Activated CD4-positive, alpha-beta T cell treated with anti-CD3 and anti-CD28 coated beads, Interleukin-2, amount 50 U/mL, for 16 hours (primary cell): ENCODE measurements around the gene SORBS1.

Experiments
- DNase-seq: peaks from one replicate; pipeline ENCODE4 v3.0.0-alpha.2; 2020

The SORBS1 gene

GRCh38 chr10:95538412-95538811 is 22.8 kb downstream of the SORBS1 start:
- no peak for DNase-seq

- DNase-seq: no peak
Observed at GRCh38 chr10:95537542-95537927, 23.6 kb downstream of the SORBS1 start.

- DNase-seq: no peak
Observed at GRCh38 chr10:95536894-95537541, 24.2 kb downstream of the SORBS1 start.

DNA sequence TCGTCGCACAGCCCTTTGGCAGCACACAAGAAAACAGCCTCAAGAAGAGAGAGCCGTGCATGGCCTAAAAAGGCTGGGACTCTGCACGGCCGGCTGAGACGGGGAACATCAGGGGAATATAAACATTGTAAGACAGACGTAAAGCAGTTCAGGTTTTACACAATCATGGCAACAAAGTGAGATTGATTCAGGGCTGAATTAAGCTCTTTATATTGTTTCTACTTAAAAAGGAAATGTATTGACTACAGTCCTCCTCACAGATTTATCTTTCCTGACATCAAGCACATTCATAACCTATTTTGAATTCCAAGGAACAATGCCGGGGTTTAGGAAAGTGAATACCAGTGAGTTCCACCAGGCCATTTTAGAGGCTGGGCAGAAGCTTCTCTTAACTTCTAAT is 25.2 kb downstream of the SORBS1 start:
- no peak for DNase-seq

GRCh38 chr10:95535526-95535925 is 25.6 kb downstream of the SORBS1 start:
- DNase-seq: no peak

- DNase-seq: no peak
Observed at GRCh38 chr10:95533590-95533989, 27.6 kb downstream of the SORBS1 start.

DNA sequence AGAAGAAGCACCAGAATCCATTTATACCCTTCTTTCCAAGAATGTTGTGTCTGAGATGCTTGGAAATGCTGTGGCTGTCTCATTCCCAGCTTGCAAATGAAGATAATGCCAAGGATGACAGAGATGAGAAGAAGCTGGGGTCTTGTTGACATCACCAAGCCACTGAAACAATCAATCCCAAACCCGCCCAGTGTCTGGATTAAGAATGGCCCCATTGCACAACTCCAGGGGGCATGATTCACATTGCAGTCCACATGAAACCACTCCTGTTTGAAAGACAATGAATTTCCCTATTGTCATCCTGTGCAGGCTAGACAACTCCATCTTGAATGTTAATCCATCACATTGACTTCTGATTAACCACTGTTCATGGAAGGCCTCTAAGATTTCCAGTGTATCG is 28.6 kb downstream of the SORBS1 start:
- no peak for DNase-seq

DNA sequence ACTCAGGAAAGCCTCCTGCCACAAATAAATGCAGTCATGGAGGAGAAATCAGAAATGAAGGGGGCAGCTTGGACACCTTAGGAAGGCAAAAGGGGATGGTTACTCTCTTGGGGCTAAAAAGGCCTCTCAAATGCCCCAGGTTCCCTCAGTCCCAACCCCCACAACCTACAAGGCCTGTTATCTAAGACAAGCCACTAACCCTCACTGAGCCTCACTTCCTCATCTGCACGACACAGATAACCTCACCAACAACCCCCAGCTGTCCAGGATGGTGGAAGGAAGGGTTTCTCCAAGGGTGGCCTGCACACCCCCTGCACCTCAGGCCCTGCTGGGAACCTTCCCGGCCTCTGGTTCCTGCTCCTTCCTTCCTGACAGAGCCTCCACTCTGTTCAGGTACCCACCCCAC is 29.2 kb downstream of the SORBS1 start:
- DNase-seq: no peak

DNA sequence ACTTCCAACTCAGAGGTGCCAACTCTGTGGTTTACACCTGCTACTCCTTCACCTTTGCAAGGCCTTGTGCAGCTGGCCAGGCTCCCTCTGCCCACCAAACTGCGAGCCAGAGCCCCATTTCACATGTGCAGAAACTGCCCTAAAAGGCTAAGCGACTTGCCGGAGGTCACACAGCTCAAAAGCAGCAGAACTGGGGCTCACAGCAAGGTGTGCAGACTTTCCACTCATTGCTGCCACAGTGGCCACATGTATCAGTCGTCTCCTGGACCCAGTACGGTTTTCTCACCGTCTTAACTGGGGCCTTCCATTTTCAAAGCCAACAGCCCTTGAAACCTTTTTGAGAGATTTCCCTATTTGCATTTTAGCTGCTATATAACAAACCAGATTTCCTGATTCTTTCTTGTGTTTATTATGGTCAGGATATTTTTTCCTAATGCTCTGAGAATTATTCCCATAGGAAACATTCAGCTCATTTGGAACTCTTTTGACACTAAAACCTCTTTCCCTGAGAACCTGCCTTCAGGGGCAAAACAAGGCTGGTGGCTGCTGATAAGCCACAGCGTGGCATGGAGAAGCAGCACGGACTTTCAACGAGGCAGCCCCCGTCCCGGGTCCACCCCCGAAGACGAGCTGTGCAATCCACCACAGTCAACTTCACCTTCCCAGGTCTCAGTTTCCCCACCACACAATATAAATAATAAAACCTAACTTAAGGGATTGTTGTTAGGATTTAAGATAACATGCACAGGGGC is 29.9 kb downstream of the SORBS1 start:
- DNase-seq: no peak

DNA sequence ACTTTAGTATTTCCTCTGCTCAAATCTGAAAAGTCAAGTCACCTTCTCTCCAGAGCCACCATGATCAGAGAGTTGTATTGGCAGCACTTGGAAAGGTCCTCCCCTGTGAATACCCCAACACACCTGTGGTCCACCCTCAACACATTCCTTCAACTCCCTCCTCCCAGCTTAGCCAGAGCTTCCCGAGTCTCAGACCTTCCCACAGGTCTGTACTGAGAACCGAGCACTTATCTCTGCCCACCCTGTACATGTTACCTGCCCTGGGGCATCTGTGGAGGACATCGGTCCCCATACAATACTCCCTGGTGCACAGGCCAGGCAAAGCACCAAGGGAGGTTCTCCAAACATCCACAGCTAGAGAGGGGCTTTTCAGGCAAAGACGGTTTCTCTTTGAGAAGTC is 30.6 kb downstream of the SORBS1 start:
- DNase-seq: no peak

DNA sequence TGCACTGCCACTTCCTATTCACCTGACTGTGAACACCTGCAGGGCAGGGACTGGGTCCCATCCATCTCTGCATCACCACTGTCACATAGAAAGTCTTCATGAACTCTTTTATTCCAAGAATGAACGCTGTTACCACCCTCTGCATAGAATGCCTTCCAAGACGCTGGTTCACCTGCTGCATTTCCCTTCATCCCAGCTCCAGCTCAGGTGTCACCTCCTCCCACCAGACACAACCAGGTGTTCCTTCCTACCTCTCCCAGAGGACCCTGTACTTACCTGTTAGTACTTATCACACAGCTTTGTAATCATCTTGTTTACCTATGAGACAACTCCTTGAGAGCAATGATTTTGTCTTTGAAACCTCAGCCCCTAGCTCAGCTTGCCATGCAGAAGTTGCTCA is 31.1 kb downstream of the SORBS1 start:
- DNase-seq: no peak

- no peak for DNase-seq
Observed at GRCh38 chr10:95526044-95526443, 35.1 kb downstream of the SORBS1 start.

GRCh38 chr10:95525033-95525418 is 36.1 kb downstream of the SORBS1 start:
- DNase-seq: no peak

DNA sequence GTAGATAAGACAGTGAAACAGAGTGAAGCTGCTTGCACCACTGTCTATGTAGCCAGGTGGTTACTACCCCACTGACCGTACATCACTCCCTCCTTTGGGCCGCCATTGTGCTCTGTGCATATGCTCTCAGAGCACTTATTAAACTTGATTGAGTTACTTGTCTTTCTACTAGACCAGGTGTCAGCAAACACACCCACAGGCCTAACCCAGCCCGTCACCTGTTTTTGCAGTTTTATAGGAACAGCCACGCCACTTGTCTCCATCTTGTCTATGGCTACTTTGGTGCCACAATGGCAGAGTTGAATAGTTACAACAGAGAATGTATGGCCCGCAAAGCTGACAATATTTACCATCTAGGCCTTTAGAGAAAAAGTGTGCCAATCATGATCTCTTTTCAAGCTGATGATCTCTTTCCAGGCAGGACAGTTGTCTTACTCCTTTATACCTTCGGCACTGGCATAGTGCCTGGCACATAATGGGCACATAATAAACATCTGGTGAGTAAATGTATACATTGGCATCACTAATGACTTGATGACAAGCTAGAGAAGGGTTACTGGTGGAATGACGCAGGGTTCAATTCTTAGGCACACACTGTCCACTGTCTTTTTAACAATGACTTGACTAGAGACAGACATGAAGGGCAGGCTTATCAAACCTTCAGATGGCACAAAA is 36.7 kb downstream of the SORBS1 start:
- DNase-seq: no peak

DNA sequence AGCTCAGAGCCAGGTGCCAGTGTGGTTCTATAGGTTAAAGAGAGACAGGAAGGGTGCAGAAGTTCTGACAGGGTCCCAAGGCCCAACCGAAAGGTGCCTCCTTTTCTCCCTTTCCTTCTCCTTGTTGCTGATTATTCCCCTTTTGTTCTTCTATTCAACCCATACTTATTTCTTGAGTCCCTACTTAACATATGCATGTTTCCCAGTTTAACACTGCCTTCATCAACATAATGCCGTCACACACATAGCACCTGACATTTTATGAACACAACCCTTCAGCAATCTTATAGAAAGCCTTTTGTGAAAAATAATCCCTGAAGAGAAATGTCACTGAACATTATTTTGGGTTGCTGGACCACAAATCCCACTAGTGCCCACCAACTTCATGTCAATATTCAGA is 39.1 kb downstream of the SORBS1 start:
- DNase-seq: no peak

- DNase-seq: no peak
Observed at GRCh38 chr10:95520617-95521016, 40.6 kb downstream of the SORBS1 start.

GRCh38 chr10:95518455-95519452 is 42.4 kb downstream of the SORBS1 start:
- no peak for DNase-seq

DNA sequence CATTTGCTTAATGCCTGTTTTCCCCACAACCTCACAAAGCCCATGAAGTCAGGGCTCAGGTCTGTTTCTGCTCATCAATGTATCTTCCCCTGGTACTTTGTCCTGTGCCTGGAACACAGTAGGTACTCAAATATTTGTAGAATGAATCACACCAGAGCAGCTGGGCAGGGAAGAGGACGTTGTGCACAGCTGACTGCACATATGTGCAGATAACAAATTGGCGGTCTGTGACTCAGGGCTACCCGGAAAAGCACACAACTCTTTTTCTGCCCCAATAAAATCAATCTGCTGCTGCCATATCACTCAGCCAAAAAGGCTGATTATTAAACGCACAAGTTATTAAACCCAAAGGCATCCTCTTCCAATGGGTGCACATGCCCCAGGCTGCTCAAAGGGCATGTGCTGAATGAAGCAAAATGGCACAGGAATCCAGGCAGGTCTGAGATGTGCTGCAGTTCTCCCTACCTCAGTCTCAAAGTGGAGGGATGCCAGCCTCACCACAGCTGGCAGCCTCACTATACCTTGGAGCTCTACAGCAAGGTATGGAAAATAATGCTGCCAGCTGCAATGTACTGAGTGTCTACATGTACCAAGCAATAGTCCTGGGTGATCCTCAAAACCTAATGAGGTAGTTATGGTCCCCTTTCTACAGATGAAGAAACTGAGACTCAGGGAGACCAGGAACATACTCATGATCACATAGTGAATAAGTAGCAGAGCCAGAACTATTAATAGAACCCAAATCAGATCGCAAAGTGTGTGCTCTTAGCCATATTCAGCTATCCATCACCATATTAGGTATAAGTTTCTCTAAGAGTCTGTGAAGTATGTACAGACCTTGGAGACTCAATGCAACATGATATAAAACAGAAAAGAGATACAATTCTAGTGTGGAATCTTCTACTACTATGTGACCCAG is 43.4 kb downstream of the SORBS1 start:
- no peak for DNase-seq

DNA sequence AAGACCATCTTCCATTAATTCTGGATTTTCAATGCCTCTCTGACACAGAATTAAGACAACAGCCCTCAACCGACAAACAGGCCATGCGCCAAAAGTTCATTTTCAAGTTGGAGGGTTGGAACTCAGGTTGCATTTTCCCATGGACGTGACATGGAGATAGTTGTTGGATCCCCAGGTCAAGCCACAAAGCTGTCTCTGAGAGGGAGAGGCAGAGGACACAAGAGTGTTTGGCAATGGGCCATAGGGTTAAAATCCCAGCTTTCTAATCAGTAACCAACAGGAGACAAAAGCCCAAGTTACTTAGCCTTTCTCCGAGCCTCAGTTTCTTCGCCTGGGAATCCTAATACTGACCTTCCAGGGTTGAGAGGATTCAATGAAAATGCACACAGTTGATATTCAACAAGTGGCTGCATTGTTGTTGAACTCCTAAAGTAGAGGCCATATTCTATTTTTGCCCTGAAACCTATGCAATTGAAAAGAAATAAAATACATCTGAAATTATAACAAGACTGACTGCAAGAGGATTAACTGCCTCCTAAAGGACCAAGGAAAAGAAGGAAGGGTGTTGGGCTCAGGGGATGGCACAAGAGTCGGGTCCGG is 44.3 kb downstream of the SORBS1 start:
- DNase-seq: no peak

DNA sequence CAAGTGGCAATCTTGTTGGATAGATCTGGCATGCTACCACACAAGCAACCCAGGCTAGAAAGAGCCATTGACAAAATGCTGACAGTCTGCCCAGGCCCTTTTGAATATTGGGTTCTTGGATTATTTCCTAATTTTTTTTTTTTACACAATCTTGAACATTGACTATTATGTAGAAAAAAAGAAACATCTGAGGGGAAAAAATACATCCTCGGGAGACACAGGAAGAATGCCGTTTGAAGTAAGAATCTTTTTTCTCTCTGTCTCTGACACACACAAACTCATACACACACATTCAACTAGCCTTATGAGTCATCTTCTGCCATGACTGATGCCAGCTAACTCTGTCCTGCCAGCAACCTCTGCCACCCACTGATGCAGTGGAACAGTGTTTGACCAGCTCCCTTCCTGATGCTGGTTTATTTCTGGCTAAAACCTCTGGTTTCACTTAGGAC is 47.2 kb downstream of the SORBS1 start:
- peak; percentile 73 for DNase-seq

- DNase-seq: no peak
Observed at GRCh38 chr10:95513008-95513589, 48.1 kb downstream of the SORBS1 start.
